HG03442 (cell line): ENCODE results near the gene CHST15.

ENCODE experiments used
- ATAC-seq: cut with Tn5 transposase; IDR thresholded peaks from one replicate; pipeline ENCODE4 v1.9.1; 2021; ENCODE audit warnings: mild to moderate bottlenecking, moderate library complexity; ENCODE audit not compliant: unreplicated experiment

Gene CHST15

DNA sequence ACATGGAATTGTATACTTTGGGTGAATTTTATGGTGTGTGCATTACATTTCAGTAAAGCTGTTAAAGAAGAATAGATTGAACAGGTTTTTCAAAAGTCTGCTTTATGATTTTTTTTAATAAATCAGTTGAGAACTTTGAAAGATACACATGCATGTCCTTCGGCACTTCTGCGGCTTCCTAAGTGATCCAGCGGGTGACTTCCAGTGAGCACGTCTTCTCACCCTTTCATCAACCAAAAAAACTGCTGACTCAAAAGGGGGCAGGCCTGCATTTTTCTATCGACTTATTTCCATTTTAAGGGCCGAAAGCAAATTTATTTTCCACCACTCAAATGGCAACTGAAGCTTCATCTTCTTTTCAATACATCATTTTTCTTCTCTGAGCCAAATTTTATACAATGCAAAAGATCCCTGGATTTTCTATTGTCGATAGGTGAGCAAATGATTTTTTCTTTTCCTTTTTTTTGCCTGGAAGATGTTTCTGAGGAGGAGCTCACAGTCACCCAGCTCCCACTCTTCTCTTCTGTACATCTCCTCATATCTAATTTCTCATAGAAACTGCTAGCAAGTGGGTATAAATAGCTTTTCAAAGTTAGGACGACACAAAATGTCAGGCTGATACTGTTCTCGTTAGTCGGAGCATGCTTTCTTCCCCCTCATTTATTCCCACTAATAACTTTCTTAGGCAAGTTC is 10.2 kb downstream of the CHST15 start:
- ATAC-seq, result no peak

- no peak for ATAC-seq
Observed at GRCh38 chr10:124082555-124082954, 10.8 kb downstream of the CHST15 start.

GRCh38 chr10:124081547-124082140 is 11.8 kb downstream of the CHST15 start:
- no peak for ATAC-seq

DNA sequence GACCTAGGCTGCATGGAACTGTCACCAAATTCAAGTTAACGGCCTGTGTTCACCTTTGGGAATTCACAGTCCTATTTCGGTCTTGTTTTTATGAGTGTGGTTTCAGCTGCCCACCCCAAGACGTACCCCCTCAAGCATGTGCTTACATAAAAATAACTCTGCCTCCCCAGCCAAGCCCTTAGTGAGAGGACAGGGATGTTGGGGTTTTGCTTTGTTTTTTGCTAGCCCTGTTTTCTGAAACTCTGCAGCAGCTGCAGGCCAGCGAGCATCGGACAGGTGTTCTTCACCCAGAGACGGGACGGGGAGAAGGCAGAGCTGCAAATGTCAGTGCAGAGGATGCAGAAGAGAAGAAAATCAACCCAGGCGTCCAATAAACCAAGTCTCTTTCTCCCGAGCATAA is 13.5 kb downstream of the CHST15 start:
- no peak for ATAC-seq

DNA sequence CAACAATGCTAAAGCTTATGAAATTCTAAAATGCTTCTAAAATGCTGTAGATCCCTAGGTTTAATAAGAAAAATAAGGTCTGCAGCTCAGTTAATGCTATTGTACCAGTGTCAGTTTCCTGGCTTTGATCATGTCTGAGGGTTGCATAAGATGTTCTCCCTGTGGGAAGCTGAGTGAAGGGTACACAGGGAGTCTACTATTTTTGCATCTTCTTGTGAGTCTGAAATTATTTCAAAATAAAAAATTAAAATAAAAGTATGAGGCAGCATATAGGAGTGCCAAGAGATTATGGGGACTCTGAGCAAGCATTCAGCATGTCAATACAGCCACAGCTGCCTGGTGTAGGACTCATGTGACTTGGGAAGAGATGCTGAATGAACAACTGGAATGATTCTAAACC is 14.7 kb downstream of the CHST15 start:
- ATAC-seq, result no peak

DNA sequence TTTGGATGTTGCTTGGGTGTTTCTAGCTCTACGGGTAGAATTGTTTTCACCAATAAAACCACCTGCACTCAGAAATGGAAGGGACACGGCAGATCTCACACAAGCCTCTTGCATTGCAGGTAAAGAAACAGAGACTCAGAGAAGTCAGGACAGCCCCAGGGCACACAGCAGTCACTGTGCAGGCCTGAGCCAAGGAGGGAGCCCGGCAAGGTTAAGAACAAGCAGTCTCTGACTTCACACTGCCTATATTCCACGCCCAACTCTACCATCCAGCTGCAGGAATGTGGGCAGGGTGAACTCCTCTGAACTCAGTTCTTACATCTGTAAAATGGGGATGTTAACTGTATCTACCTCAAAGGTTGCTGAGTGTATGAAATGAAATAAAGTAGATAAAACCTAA is 15.4 kb downstream of the CHST15 start:
- ATAC-seq, result no peak

- no peak for ATAC-seq
Observed at GRCh38 chr10:124077208-124077993, 16.0 kb downstream of the CHST15 start.

GRCh38 chr10:124076148-124076733 is 17.2 kb downstream of the CHST15 start:
- no peak for ATAC-seq

GRCh38 chr10:124075231-124075955 is 18.0 kb downstream of the CHST15 start:
- no peak for ATAC-seq

DNA sequence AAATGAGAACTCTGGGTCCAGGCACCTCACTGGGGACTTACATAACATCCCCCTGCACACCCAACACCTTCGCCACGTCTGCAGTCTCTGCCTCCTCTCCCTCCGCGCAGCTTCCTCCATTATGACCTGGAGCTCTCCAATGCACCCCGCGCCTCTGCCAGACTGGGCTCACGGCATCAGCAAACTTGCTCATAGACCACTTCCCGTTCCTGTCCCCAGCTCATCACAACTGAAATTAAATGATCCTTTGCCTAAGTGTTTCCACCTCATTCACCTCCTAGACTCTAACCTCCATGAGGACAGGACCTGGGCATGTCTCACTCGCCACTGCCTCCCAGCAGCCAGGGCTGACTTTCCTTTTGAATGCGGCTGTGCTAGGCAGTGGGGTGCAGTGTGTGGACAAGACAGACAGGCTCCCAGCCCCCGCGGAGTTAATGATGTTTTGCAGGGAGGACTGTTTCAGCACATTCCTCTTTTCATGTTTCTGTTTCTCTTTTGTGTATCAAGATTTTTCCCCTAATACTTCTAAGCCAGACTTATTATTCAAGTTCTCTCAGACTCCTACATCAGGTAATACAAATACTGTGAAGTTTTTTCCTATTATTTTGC is 18.8 kb downstream of the CHST15 start:
- no peak for ATAC-seq

DNA sequence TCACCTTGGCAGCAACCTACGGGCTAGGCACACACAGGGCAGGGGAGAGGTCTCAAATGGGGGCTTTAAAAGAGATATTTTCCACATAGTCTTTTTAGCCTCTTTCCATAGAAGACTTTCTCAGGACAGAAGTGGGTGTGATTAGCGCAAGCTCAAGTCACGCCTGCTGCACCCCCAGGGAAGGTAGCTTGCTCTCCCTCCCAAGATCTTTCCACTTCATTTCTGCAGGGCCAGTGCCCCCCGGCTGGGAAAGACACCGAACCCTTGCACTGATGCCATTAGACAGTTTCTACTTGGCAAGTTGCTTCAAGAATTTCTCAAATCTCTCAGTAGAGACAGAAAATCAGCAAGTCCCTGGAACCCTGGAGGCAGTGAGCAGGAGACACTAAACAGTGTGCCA is 19.4 kb downstream of the CHST15 start:
- no peak for ATAC-seq

DNA sequence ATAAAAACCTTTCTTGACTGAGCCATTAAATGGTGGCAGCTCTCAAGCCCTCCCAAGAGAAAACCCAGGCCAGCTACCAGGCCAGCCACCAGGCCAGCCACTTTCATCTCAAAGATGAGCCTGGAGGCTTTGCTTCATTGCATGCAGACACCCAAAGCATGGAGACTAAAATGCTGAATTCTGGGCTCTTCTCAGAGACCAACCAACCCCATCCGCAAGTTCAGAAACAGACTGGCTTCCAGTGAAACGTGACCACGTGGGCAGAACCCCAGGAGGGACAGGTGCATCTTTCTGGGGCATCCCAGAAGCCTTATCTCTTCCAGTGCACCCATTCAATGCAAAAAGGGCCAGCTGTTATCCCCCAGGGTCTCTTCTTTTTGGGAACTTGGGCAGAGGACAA is 20.9 kb downstream of the CHST15 start:
- no peak for ATAC-seq

DNA sequence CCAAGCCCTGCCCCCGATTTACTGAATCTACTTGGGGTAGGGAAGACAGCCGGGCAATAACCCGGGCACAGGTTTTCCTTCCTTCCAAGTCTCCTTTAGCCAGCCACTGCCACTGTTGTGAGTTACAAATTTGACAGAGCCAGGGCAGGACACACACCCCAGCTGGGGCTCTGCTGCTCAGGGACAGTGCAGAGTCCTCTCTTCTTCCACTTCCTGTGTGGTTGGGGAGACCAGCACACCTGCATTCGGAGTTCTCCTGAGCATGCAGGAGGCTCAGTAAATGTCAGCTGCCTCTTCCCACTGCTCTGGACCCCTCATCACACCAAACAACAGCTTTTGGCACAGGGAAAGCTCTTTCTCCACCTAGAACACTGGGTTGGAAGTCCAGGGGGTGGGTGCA is 21.3 kb downstream of the CHST15 start:
- ATAC-seq, result no peak

DNA sequence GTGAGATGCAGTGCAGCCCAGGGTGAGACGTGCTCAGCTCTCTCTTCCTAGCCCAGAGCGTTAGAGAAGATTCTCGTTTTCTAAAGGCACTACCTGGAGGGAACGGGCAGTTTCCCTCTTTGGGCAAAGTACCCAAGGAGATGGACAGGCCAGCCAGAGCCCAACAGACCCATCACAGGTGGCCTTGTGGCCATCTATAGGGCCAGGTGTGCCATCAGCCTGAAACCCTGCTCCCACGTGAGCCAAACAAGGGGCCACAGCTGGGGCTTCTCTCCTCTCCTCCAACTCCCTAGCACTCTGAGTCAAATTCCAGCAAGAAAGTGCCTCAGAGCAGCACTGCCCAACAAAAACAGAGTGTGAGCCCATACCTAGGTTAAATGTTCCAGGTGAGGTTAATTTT is 22.3 kb downstream of the CHST15 start:
- ATAC-seq, result no peak

DNA sequence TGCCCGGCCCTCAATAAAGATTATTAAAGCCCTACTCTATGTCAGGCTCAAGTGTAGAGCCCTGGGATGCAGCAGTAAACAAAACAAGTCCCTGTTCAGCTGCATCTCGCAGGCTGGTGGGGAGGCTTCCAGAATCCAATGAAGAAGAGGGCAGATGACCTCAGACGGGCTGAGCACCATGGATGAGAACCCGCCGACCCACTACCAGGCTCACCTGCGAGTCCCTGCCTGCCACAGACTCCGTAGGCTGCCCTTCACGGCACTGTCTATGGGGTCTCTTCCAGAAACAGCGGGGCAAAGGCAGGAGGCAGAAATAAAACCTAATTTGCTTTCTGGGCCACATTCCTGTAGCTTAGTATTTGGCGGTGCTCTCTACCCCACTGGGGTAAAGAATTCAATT is 22.7 kb downstream of the CHST15 start:
- no peak for ATAC-seq

DNA sequence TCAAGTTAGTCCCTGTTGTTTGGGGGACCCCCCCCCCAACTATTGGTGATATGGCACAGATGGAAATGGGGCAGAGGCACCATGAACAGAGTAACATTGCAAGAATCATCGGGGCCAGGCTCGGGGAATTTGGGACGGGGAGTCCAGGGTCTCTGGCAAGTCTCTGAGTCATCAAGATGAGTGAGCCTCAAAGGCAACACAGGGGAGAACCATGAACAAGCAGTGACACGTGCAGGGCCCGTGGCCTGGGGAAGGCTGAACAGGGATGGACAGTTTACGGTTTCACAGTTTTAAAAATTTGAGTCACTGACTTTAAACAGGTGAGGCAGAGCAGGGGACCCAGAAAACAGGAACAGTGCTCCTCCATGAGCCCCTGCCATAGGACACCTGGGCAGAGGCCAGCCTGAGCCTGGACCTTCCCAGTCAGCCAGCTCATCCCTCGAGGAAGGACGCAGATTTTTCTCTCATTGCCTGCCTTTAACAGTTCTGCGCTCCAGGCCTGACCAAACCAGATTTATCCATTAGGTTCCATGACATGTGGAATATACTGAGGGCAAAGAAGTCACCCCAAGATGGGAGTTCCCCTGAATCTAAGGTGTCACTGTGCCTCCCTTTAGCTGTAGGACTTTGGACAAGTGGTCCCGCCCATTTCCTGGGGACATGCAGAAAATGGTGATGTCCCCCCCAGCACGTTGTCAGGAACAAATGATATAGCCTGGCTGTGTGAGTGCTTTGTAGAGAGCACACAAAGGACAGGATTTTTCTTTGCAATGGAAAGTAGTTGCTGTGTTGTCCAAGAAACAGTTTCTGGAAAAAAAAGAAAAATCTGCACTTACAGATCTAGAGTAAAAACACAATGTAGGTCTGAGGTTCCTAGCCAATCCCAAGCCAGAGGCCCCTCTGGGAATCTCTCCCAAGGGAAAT is 23.8 kb downstream of the CHST15 start:
- no peak for ATAC-seq

- no peak for ATAC-seq
Observed at GRCh38 chr10:124068929-124069328, 24.5 kb downstream of the CHST15 start.

DNA sequence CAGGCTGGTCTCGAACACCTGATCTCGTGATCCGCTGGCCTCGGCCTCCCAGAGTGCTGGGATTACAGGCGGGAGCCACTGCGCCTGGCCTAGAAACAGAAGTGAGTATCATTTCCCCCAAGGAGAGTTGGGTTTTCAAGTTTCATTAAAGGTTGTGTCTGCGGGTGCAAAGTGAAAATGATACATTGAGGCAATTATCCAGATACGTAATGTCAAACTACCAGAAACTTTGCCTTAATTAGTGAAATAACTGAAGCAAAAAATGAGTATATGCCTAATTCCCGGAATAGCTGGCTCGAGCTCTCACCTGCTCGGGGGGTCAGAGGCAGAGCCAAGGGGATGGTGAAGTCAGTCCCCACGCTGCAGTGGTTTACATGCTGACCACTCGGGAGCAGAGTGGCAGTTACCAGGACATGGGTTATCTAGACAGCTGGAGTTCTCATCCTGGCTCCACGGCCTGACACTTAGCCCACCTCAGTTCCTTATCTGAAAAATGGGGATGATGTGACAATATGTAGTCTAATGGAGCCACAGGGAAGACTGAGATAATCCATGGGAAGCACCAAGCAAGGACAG is 25.5 kb downstream of the CHST15 start:
- no peak for ATAC-seq
